Measurements from ENCODE around the gene PRDM2.

Gene PRDM2

DNA sequence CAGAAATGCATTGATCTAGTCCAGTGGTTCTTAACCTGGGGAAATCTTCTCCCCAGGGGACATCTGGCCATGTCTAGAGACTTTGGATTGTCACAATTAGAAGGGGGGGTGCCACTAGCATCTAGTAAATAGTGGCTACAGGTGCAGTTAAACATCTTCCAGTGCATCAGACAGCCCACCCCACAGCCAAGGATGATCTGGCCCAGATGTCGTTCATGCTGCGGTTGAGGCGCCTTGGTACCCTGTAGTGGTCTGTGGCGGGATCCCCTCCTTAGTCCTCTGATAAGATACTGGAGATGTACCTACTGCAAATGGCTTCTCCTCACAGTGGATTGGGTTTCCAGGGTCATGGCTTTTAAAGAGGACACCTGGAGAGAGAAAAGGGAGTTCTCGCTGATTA, 69.8 kb downstream of the PRDM2 start:
- H3K36me3 ChIP-seq (ENCODE audit: control insufficient read depth in 2 of 2, insufficient read depth in 1 of 2, low read length in 2 of 2): peaks cover 9 to 16% of the 10 kb centered on the region in 2 experiments; a peak in 2 of 3 replicates
- H3K4me1 ChIP-seq (ENCODE audit: control insufficient read depth, insufficient read depth, low read length): peaks cover 16% of the 10 kb centered on the region
- ChIA-PET POLR2A (interaction anchor here (0.5 kb wide), 1 partner anchor 12 kb away, joined by 4 read pairs; no protein-coding TSS in a partner anchor), CTCF (no interaction called here)
- H3K4me3 ChIP-seq (ENCODE audit: low read depth, low read length): no peak overlapping the region
- no peaks in the 10 kb centered on the region for H3K9me3 ChIP-seq (ENCODE audit: control insufficient read depth, insufficient read depth, low read depth, low read length)
- no peak overlapping the region for H3K27ac ChIP-seq (ENCODE audit: extremely low read depth, low read depth, low read length)
- TF ChIP-seq WT1 (tag by site-specific recombination; IDR thresholded peaks at IDR 0.05): peak; percentile 47; the same call in 1 of the 2 replicates
- no peak for TF ChIP-seq GLI2 (tag by site-specific recombination; IDR thresholded peaks at IDR 0.05; ENCODE audit: borderline replicate concordance, low read depth)
- TF ChIP-seq, protein P1, sequence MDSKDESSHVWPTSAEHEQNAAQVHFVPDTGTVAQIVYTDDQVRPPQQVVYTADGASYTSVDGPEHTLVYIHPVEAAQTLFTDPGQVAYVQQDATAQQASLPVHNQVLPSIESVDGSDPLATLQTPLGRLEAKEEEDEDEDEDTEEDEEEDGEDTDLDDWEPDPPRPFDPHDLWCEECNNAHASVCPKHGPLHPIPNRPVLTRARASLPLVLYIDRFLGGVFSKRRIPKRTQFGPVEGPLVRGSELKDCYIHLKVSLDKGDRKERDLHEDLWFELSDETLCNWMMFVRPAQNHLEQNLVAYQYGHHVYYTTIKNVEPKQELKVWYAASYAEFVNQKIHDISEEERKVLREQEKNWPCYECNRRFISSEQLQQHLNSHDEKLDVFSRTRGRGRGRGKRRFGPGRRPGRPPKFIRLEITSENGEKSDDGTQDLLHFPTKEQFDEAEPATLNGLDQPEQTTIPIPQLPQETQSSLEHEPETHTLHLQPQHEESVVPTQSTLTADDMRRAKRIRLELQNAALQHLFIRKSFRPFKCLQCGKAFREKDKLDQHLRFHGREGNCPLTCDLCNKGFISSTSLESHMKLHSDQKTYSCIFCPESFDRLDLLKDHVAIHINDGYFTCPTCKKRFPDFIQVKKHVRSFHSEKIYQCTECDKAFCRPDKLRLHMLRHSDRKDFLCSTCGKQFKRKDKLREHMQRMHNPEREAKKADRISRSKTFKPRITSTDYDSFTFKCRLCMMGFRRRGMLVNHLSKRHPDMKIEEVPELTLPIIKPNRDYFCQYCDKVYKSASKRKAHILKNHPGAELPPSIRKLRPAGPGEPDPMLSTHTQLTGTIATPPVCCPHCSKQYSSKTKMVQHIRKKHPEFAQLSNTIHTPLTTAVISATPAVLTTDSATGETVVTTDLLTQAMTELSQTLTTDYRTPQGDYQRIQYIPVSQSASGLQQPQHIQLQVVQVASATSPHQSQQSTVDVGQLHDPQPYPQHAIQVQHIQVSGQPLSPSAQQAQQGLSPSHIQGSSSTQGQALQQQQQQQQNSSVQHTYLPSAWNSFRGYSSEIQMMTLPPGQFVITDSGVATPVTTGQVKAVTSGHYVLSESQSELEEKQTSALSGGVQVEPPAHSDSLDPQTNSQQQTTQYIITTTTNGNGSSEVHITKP (tag by site-specific recombination; IDR thresholded peaks at IDR 0.05): peak; percentile 66
- TF ChIP-seq FEZF1 (tag by site-specific recombination; IDR thresholded peaks at IDR 0.05): peak; percentile 31; the same call in 1 of the 2 replicates
- no peak for TF ChIP-seq ZNF350 (tag by site-specific recombination; IDR thresholded peaks at IDR 0.05)

DNA sequence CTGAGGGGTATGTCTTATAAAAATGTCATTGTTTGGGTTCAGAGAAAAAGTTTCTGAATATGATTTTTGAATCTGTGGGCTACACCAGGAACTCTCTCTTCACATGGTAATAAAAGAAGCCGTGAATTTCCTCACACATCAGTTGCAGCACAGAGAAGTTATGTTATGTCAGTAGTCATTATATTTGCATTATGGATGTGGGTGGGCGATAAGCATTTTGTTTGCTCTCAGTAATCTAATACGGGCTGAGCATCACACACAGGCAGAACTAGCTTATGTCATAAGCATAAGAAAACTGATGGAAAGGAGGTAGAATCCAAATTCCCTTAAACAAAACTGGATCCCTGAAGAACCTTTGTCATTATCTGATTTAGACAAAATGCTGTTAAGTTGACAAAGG, 70.8 kb downstream of the PRDM2 start:
- POLR2A ChIA-PET: interaction anchor here (1.8 kb wide), 1 partner anchor 22 kb away, joined by 6 read pairs; no protein-coding TSS in a partner anchor
- Histone ChIP-seq H3K27ac (ENCODE audit: extremely low read depth, low read depth, low read length) (no peak overlapping the region), H3K4me3 (ENCODE audit: low read depth, low read length) (no peak overlapping the region), H3K4me1 (ENCODE audit: control insufficient read depth, insufficient read depth, low read length) (peaks cover 13% of the 10 kb centered on the region; the same call in 1 of the 2 replicates), H3K9me3 (ENCODE audit: control insufficient read depth, insufficient read depth, low read depth, low read length) (no peaks in the 10 kb centered on the region), H3K36me3 (ENCODE audit: control insufficient read depth in 2 of 2, insufficient read depth in 1 of 2, low read length in 2 of 2) (peaks cover 11 to 25% of the 10 kb centered on the region in 2 experiments; a peak in 2 of 3 replicates)
- CTCF ChIA-PET: no interaction called here
- TF ChIP-seq ZNF600 (tag by site-specific recombination; IDR thresholded peaks at IDR 0.05) (peak; percentile 87), ZNF664 (tag by site-specific recombination; IDR thresholded peaks at IDR 0.05) (0 out of 2 replicates have a peak, but pooled peaks have one; percentile 18), ZNF629 (tag by site-specific recombination; IDR thresholded peaks at IDR 0.05) (peak; percentile 84), ZNF391 (tag by site-specific recombination; IDR thresholded peaks at IDR 0.05; ENCODE audit: borderline replicate concordance, low read depth) (no peak), ZNF132 (tag by site-specific recombination; IDR thresholded peaks at IDR 0.05; ENCODE audit: borderline replicate concordance) (no peak), ZNF169 (tag by site-specific recombination; IDR thresholded peaks at IDR 0.05) (no peak), ZBTB17 (tag by site-specific recombination; IDR thresholded peaks at IDR 0.05) (0 out of 2 replicates have a peak, but pooled peaks have one; percentile 13), BCL6B (tag by site-specific recombination; IDR thresholded peaks at IDR 0.05) (no peak), ZNF202 (tag by site-specific recombination; IDR thresholded peaks at IDR 0.05; ENCODE audit: borderline replicate concordance) (no peak), ZNF423 (tag by site-specific recombination; IDR thresholded peaks at IDR 0.05) (no peak), ZEB2 (tag by site-specific recombination; IDR thresholded peaks at IDR 0.05) (peak; percentile 32; the same call in 1 of the 2 replicates), ZNF621 (tag by site-specific recombination; IDR thresholded peaks at IDR 0.05) (no peak), ZNF24 (tag by site-specific recombination; IDR thresholded peaks at IDR 0.05) (no peak), ZFHX2 (tag by site-specific recombination; conservative IDR thresholded peaks at IDR 0.05) (peak; percentile 50), ZNF280D (tag by site-specific recombination; IDR thresholded peaks at IDR 0.05) (no peak), ZSCAN16 (tag by site-specific recombination; IDR thresholded peaks at IDR 0.05) (no peak), ZNF366 (tag by site-specific recombination; conservative IDR thresholded peaks at IDR 0.05) (peak; percentile 39), ZNF433 (tag by site-specific recombination; IDR thresholded peaks at IDR 0.05; ENCODE audit: low read depth) (no peak), HIC1 (tag by site-specific recombination; IDR thresholded peaks at IDR 0.05) (peak; percentile 58)

Data from HEK293 (cell line).